Inflammatory macrophage treated with lipopolysaccharide for 1 hour (primary cell): ENCODE results near the gene ITIH5.
"Not testable (repeated sequence)": the region's sequence is repeated elsewhere in the genome, so short reads cannot be mapped to it uniquely, and the experiment has no call there.

Experiments
- DNase-seq, 2 donors: peaks; one replicate each; pipeline ENCODE4 v3.0.0-alpha.2; 2020 to 2022

Gene ITIH5

DNA sequence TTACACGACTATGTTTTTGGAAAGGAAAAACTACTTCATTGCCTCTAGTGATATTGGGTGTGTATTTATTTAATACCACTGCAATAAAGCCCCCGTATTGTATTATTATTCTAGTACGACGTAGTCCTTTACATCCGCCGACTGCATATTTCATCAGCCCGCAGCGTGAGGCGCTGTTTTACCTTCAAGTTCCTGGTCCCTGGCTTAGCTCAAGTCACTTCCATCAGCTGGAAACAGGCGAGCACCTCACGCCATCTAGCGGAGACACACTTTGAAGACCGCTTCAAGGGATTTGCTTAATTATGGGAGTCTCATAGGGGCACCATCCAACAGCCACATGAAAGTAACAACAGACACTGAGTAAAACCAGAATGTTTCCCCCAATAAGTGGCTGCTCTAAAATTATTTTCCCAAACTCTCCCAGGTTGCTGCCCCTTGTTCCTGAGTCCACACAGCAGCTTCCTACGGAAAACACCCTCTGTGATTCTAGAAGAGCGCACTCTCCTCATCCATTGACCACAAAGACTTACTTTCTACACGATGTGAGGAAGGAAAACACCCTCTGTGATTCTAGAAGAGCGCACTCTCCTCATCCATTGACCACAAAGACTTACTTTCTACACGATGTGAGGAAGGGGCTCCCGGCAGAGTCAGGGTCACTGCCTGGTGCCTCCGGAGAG, 20.6 kb upstream of the ITIH5 start:
- DNase-seq: peak; percentile 65 to 80

DNA sequence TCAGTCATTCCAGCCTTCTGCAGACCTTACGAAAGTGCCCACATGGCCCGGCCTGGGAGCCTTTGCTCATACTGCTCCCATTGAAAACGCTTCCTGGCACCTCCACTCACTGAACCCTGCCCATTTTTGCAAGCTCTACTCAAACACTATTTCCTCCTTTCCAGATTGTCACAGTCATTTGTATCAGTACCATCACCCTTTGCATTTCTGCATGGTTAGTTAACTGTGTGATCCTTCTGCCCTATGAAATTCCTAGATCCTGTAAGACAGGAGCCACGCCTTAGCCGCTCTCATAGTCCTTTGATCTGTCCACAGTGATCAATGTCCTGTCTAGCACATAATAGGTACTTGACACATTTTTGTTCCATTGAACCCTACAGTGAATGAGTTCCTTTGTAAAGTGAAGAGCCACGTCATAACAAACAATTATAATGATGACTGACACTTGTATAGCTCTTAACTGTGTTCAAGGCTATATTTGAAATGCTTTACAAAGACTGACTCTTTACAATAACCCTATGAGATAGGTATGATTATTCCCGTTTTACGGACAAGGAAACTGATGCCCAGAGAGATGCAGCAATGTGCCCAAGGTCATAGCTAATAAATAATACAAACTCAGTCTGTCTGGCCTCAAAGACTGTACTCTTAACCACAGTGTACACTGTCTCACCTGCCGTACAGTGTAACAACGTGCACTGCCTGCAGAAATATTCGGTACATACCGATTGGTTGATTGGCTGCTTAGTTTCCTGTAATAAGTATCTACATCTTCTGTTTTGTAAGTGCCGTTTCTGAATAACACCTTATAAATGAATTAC, 19.8 kb upstream of the ITIH5 start:
- no peak for DNase-seq

DNA sequence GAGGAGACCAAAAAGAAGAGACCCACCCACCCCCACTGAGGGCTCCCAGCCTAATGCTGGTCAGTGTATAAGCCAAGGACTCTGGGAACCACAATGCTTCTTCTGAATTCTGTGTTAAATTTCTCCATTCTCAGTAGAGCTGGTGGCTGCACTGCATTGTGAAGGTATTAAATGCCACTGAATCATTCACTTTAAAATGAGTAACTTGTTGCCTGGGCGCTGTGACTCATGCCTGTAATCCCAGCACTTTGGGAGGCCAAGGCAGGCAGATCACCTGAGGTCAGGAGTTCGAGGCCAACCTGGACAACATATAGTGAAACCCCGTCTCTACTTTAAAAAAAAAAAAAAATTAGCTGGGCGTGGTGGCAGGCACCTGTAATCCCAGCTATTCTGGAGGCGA, 13.3 kb upstream of the ITIH5 start:
- DNase-seq: not testable (repeated sequence)

DNA sequence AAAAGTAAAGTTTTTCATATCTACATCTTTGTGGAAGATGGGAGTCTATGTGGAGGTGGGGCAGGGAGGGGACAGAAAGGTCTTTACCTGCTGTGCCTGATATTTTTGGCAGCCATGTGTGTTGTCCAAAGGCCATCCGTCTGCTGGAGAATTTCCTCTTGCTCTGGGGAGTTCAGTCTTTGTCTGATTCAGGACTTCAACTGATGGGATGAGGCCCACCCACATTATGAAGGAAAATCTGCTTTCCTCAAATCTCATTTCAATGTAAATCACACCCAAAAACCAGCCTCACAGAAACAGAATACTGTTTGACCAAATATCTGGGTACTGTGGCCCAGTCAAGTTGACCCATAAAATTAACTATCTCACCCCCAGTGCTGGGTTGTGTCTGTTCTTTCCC, 12.5 kb upstream of the ITIH5 start:
- no peak for DNase-seq

DNA sequence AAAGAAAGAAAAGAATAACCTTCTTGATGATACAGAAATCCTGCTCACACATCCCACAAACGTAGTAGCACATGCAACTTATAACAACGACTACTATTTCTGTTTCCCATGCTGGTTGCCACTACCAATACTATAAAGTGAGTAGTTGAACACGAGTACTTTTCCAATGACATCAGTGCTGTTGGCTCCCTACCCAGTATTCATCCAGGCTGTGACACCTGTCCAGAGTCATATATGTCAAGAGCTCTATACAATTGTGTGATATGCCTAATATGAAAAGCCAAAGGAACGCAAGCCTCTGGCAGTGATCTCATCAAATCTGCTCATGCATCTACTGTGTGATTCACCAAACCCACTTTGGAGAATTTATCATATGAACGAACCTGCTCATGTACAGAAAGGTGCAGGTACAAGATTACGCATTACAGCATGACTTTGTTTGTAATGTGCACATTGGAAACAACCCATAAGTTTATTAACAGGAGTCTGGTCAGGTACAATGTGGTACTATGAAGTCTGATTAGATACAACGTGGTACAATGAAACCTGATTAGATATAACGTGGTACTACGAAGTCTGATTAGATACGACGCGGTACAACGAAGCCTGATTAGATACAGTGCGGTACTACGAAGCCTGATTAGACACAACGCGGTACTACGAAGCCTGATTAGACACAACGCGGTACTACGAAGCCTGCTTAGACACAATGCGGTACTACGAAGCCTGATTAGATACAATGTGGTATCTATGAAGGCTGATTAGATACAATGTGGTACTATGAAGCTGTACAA, 5.8 kb upstream of the ITIH5 start:
- DNase-seq: no peak

DNA sequence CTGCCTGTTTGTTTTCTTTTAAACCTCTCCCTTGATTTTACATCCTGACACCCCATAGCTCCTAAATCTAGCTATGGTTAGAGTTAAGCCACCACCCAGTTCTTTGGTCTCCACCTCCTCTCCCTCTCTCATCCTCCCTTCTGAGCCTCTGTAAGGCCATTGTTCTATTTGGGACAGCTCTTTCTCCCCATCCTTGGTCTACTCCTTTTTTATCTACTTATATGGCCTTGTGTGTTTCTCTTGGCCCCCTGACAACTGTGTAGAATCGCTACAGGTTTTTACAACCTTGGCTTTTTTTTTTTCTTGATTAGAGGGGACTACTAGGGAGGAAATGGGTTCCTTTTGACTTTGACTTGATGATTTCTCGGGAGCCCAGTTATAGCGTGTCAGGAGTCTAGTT, 3.4 kb upstream of the ITIH5 start:
- DNase-seq: no peak

DNA sequence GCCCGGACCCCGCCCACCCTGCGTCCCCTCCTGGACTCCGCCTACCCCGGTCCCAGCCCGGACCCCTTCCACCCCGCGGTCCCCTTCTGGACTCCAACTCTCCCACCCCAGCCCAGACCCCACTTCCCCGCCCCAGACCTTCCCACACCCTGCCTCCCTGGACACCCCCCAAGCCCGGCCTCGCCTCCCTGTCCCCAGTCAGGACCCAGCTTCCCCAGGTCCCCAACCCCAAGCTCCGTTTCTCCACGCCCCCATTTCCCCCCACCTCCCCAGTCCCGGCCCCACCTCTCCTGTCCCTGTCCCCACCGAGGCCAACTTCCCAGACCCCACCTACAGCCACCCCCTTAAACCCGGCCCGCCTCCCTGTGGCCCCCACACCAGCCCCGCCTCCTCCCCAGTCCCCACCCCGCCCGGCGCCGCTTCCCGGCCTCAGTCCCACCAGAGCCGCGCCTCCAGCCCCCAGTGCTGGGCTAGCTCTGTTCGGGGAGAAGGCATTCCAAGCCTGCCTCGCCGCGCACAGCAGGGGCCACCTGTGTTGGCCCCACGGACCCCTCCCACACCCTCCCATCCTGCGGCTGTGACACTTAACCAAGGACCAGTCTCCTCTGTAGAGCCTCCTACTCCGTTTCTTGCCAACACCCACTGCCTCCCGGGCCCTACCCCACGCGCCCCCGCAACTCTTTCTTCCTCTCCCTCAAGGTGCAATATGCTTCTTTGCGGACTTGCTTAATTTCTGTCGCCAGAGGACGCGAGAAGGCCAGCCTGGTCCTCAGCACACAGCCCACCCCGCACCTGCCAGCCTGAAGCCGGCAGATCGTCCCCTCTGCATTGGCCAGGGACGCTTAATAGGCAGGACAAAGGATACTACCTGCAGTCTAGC, 736 bp upstream of the ITIH5 start:
- no peak for DNase-seq

DNA sequence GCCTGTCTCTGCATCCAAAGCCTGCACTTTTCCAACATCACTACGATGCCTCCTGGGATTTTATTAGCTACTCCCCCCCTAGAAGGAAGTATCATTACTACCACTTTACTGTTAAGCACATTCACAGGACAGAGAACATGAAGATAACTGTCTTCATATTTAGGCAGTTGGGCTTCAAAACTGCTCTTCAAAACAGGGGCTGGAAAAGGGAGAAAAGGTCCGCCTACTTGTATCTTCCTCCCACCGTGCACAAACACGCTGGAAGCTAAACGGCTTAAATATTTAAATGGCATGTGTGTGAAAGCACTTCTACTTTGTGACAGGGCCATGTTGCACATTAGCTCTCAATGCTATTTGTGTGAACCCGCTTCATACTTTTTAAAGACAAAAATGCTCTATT, 999 bp downstream of the ITIH5 start:
- DNase-seq: no peak

DNA sequence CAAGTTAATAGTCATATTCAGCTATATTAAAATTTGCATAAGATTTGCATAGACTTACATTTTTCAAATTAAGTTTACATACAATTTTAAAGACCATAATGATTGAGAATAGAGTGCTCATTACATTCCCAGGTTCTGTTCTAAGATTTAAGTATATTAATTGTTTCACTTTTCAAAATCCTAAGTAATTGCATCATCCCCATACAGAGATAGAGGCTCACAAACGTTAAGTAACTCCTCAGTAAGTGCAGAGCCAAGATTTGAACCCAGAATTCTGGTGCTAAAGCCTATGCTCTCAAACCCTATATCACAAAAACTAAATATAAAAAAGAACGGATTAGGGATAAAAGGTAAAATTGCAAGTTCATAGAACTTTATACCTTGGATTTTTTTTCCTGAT, 2.1 kb downstream of the ITIH5 start:
- DNase-seq: no peak

DNA sequence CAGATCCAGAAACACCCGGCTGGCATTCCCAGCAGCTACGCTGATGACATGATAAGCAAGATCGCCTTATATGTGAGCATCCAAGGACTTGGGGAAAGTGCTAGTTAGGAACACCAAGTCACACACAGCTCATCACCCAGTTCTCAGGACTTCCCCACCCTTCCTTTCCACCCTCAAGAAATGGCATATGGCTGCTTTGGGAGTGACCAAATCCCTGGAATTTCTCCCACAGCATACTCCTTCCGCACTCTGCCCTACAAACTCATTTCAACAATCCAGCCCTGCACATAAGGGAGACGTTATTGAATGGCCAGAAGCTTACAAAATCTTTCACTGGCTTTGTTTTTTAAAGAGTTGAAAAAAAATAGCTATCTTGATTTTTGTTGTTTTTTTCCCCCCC, 4.2 kb downstream of the ITIH5 start:
- no peak for DNase-seq

DNA sequence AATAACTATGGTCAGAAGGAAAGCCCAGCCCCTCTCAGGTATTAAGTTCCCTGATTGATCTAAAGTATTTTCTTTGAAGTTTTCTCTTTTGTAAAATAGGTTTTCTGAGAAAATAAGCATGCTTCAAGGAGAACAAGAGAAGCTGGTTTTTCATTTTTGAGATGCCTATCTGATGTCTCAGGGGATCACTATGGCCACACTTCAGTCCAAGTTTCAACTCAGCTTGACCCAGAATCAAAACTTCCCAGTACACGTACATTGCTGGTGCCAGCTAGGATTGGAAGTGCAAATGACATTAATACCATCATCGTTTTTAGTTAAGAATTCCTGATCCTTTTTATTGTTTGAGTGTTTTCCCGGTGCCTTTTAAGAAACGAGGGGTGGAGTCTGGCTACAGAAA, 7.2 kb downstream of the ITIH5 start:
- no peak for DNase-seq

DNA sequence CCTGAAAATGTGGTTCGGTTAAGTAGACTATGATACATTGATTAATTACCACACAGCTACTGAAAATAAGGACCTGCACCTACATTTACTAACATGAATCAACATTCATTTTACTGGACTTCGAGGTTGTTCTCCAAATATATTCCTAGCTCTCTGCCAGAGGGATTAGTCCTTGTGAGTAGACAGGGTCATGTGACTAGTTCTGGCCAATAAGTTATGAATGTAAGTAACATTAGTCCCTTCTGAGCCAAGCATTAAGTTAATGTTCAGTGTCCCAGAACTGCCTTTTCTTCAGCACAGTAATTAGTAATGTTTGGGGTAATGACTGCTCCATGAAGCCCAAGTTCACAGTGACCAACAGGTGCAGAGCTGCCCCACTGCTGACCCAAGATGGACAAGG, 9.2 kb downstream of the ITIH5 start:
- DNase-seq: no peak

DNA sequence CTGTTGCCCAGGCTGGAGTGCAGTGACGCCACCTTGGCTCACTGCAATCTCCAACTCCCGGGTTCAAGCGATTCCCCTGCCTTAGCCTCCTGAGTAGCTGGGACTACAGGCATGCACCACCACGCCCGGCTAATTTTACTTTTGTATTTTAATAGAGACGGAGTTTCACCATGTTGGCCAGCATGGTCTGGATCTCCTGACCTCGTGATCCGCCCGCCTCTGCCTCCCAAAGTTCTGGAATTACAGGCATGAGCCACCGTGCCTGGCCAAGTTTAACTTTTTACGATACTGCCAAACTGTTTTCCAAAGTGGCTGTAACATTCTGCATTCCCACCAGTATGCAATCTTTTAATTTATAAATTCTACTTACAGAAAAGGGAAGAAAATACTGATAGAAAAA, 9.7 kb downstream of the ITIH5 start:
- DNase-seq: not testable (repeated sequence)

DNA sequence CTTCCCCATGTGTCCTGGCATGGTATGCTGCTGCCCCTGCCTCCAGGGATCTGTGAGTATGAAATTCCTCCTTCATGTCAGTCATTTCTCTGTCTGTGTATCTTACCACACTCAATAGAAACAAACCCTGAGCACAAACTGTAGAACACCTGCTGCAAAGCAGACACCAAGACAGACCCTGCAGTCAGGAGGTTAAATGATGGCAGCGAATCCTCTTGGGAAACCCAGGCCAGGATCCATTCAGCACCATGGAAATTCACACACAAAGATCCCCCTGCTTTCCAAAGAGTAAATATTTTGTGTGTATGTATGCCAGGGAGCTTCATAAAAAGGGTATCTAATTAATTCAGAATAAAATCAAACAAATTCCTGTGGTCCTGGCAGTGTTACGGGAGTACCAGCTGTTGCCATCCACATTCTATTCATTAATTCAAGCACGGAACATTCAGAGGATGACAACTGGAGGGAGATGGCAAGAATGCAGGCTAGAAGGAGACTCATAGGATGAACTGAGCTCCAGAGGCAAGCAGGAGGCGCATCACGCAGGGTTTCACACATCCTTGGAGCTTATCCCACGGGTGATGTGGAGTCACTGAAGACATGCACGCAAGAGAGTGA, 14.8 kb downstream of the ITIH5 start:
- DNase-seq: no peak

DNA sequence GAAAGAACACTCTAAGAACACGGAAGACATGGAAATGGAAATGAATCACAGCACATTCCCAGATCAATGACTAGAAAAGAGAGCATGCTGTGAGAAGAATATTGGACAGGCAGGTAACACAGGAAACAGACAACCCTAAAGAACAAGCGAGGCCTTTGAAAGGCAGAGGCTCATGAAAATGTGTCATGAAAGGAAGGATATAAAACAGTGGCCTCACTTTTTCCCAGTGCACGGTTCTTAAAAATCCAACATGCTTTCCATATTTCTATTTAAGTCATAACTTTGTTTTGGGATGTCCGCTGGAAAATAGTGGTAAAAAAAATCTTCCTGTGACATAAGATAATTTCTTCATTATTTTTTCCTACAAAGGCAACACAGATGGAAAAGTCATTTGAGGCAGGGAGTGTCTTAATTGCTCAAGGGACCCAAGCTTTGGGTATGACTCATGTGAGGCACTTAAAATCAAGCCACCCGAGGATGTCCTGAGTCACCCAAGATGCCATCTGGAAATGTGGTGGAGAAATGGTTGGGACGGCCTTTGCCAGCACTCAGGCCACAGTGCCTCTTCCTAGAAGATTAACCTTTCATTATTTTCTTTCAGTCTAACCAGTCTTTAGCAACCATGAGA, 17.0 kb downstream of the ITIH5 start:
- no peak for DNase-seq

DNA sequence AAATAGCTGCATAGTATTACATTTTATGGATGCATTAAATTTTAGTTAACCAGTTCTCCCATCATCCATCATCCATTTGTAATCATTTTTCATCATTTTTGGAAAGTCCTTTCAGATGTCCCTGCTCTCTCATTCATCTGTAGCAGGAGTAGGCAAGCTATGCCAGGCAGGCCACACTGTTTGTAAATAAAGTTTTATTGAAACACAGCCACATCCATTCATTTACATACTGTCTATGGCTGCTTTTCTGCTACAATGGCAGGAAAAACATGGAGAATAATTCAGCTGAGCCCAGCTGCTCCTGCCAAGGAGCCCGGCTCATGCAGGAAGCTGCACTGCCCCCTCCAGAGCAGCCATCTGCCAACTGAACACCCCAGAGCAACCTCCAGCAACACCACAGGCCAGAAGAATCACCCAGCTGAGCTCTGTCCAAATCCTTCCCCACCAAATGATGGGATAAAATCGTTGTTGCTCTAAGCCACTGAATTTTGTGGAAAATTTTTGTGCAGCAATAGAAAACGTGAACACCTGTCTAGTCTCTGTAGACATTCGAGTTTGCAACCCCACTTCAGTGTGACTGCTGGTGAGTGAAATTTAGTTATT, 19.6 kb downstream of the ITIH5 start:
- DNase-seq: no peak

DNA sequence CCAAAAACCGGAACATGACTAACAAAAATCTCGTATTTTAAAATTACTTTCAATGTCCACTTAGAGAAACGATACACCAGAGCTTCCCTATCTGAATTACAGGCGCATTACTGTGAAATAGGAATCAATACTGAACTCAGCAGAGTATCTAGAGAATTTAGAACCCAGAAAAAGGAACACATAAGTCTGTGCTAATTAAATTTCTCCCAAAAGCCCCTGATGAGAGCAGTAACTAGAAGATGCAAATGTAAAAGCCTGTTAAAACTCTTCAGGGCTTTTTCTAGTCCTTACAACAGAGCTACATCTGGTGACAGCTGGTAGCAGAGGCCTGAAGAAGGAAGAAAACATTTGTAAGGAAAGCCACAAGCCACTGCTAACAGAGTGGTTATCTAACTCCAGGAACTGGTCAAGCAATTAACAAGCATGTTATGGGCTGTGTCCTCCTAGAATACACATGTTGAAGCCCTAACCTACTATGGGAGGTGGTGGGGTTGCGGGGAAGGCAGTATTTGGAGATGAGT, 24.2 kb downstream of the ITIH5 start:
- no peak for DNase-seq

DNA sequence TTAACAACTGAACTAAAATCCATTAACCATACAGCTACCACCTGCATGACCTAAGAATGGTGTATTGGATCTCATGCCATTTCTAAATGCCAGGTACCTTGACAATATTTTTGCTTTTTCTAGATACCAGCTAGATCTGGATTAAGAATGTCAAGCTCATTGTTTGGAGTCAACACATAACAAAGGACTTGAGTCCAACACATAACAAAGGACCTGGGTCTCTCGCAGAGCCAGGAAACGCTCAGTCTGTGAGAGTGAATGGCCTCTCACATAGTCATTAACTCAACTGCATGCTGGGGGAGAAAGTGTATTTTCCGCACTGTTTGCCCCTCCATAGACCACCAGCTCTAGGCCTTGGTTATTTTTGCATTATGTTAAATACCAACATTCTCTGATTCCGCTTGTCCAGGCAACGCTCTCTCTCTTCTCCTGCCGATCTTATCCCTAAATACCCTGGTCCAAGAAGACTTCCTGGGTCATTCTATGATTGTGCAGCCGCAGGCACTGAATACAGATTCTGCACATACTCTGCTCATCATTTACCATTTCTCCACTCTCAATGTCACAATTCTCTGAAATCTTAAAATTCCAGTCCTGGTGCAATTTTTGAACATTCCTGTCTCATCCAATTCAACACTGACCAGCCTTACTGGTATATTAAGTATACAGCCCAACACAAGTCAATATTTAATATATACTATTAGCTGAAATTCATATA, 31.2 kb downstream of the ITIH5 start:
- DNase-seq: no peak

DNA sequence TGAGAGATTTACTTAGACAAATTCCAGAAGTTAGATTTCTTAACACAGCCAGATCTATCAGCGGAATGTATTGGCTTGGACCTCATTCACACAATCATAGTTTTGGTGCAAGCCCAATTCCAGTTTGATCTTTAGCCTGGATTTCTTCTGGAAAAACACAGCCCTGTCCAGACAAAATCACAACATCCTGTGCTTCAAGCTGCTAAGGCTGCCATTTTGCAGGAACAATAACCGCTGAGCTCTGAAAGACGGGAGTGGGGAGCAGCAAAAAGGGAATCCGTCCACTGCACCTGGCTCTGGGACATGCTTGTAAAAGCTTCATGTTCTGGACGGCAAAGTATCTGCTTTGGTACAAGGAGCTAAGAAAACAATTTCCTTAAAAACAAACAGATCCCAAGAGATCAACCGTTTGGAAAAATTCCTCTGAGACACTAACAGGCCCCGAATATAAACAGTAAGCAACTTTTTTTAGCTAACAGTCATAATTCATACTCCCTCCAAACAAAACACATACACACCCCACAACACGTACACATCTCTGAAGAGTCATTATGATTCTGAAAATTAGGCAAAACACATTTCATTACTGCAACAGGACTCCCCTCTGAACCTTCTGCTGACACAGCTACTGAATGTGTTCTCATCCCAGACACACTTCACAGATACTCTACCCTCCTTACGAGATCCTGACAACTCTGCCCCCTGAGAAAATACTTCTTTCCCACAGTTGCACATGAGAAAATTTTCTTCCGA, 32.4 kb downstream of the ITIH5 start:
- no peak for DNase-seq

DNA sequence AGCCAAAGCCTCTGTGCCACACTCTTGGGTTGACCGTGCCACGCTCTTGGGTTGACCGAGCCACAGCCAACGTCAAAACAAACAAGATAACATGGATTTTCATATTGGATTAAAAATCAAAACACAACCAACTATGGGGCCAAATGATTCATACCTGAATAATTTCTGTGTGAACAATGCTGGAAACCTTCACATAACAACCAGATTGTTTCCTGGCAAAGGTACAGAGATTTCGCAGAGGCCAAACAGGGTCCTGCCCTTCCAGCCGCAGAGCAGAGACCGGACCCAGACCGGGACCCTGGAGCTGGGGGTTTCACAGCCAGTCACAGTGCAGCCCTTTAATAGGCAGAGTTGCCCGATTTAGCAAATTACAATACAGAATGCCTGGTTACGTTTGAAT, 40.5 kb downstream of the ITIH5 start:
- DNase-seq: no peak
